NK-92 treated with Interleukin-12 subunit alpha and Interleukin-12 subunit beta, amount 100 ng/mL, for 24 hours (cell line): ENCODE measurements around the gene NINJ1.

Experiments
- DNase-seq: peaks from one replicate; lab custom pipeline; 2025; lab: John Stamatoyannopoulos, UW

The NINJ1 gene

GRCh38 chr9:93100276-93100636, 33.8 kb downstream of the NINJ1 start:
- no peak for DNase-seq

GRCh38 chr9:93099551-93100275, 34.3 kb downstream of the NINJ1 start:
- no peak for DNase-seq

GRCh38 chr9:93098236-93098946, 35.7 kb downstream of the NINJ1 start:
- peak; percentile 54 for DNase-seq

- DNase-seq = no peak
Observed at GRCh38 chr9:93097511-93098201, 36.4 kb downstream of the NINJ1 start.

- DNase-seq = no peak
Observed at GRCh38 chr9:93096811-93097382, 37.2 kb downstream of the NINJ1 start.

GRCh38 chr9:93096131-93096802, 37.8 kb downstream of the NINJ1 start, which contains the start of gene CARD19:
Gene CARD19, plus strand, starts transcription at chr9:93096217. Its CDS starts 129 bp downstream, at chr9:93096346.
- DNase-seq = peak; percentile 55

- DNase-seq = peak; percentile 100
Observed at GRCh38 chr9:93095205-93096130, 38.6 kb downstream of the NINJ1 start.

GRCh38 chr9:93094658-93095204, 39.3 kb downstream of the NINJ1 start:
- DNase-seq = no peak

GRCh38 chr9:93093877-93094657, 40.0 kb downstream of the NINJ1 start:
- DNase-seq = no peak

GRCh38 chr9:93093127-93093876, 40.7 kb downstream of the NINJ1 start:
- DNase-seq = no peak

- no peak for DNase-seq
Observed at GRCh38 chr9:93092251-93092991, 41.6 kb downstream of the NINJ1 start.

GRCh38 chr9:93091453-93092081, 42.5 kb downstream of the NINJ1 start:
- no peak for DNase-seq

- DNase-seq = no peak
Observed at GRCh38 chr9:93091056-93091452, 43.0 kb downstream of the NINJ1 start.

GRCh38 chr9:93090091-93090655, 43.9 kb downstream of the NINJ1 start:
- no peak for DNase-seq

- DNase-seq = no peak
Observed at GRCh38 chr9:93089481-93089991, 44.5 kb downstream of the NINJ1 start.

- no peak for DNase-seq
Observed at GRCh38 chr9:93089024-93089423, 45.0 kb downstream of the NINJ1 start.

GRCh38 chr9:93088656-93089015, 45.4 kb downstream of the NINJ1 start:
- DNase-seq = no peak
